HG03460 (cell line): ENCODE measurements around the gene ZGRF1.
"Not testable (repeated sequence)": the region's sequence is repeated elsewhere in the genome, so short reads cannot be mapped to it uniquely, and the experiment has no call there.

Experiments
- ATAC-seq: cut with Tn5 transposase; IDR thresholded peaks from one replicate; pipeline ENCODE4 v1.9.1; 2021; ENCODE audit not compliant: unreplicated experiment

ZGRF1 gene

DNA sequence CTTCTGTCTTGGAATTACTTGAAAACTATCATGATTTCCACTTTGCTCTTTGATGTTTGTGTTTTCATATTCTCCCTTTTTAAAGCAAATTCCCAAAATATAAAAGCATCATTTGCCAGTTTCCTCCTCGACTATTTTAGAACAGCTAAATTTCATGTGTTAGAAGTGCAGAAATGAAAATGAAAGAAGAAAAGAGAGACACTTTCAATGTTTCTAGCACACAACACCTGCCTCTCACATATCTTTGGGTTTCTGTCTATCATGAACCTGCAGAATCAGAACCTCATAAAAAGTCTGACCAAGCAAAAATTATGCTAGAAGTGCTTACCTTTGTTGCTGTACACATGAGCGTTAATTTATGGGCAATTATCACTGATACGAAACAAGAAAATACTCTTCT, 118.8 kb downstream of the ZGRF1 start:
- no peak for ATAC-seq

DNA sequence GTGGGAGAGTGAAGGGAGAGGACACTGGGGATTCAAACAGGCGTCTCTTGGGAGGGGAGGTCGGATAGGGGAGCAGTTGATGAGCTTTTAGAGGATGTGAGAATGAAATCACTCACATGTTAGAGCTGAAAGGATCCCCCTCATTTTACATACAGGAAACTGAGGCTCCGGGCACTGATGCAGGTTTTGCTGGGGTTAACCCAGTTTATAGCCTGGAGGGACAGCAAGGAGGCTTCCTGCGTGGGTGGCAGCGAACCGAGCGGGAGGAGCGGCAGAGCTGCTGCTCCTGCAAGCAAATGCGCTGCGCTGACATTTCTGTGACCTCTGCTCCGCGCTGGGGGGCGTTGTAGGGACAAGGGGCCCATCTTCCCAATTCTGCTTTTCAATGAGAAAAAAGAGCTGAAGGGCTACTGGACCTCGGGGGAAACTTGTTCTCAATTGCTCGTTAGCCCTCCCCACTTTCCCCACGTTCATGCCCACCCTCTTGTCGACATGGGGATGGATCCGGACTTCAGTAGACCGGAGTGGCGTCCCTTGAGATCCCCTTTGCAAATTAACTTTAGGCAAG, 119.6 kb downstream of the ZGRF1 start:
- ATAC-seq: peak; percentile 33

DNA sequence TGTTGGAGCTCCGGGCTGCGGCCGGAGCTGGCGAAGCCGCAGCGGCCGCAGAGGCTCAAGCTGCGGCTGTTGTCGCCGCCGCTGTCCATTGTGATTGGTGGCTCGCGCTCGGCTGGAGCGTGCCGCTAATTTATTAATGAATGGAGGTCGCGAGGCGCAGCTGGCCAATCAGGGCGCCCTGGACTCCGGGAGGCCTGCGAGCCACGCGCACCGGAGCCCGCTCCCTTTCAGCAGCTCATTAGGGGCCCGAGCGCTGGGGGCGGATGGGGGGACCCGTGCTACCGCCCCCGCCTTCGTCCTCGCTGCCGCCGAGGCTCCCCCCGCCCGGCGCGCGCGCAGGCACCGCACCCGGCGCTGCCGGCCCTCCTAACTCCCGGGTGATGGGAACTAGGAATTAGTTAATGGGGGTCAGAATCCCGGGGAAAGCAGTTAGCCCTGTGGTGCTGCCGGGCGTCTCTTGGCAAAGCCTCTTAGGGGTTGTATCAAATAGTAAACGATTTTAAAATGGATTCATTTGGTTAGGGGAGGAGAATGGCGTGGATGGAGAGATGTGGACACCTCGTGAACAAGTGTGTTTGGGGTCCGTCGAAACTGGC, 120.1 kb downstream of the ZGRF1 start:
- peak; percentile 25 for ATAC-seq

DNA sequence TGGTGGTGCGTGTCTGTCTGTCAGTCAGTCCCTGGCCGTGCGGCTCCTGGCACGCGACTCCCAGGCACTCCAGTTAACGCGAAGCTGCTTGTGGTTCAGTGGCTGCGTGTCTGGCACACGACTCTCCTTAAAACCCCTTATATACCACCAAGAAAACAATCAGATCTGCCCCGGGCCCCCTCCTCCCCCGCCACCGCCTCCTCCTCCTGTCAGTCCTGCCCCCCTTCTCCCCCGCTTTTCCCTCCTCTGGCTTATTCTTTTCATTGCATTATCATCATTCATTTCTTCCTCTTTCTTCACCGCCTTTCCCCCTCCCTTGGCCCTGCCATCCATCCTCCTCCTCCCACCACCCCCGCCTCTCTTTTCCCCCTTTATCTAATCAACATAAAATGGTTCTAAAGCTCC, 120.6 kb downstream of the ZGRF1 start, which contains the start of gene NEUROG2:
TSS of gene NEUROG2 (minus strand) at position 115 of the 405 bp plus-strand sequence. CDS start 705 bp downstream, outside the sequence.
- no peak for ATAC-seq

DNA sequence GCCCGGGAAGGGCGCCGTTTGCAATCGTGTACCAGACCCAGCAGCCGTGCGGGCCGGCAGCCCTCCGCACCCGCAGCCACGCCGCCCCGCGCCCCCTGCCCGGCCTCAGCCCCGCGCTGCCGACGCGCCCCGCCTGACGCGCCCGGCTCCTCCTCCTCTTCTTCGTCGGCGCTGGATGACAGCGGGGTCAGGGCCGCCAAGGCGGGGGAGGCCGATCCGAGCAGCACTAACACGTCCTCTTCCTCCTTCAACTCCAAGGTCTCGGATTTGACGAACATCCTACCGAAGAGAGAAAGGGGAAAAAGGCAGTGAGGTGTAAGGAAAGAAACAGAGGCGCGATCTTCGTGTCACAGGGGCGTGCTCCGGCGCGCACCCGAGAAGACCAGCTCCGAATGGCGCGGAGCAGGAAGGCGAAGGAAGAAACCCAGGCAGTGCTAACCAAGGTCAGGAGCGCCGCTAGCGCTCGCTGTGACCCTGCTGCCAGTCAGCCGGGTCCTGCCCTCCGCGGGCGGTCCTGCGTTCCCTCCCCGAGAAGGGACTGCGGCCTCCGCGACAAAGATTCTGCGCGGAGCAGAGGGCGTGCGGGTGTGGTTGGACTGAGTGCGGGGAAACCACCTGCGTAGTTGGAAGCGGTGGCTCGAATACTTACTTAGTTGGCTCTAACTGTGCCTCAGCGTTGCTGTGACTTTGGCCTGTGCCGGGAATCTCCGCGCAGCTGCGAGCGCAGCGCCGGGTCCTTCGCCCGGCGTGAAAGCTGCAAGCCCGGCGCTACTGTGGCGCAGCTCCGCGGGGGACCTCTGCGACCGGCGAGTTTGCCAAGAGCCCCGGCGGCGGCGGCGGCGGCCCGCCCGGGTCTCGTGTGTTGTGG, 121.3 kb downstream of the ZGRF1 start:
- peak; percentile 29 for ATAC-seq

DNA sequence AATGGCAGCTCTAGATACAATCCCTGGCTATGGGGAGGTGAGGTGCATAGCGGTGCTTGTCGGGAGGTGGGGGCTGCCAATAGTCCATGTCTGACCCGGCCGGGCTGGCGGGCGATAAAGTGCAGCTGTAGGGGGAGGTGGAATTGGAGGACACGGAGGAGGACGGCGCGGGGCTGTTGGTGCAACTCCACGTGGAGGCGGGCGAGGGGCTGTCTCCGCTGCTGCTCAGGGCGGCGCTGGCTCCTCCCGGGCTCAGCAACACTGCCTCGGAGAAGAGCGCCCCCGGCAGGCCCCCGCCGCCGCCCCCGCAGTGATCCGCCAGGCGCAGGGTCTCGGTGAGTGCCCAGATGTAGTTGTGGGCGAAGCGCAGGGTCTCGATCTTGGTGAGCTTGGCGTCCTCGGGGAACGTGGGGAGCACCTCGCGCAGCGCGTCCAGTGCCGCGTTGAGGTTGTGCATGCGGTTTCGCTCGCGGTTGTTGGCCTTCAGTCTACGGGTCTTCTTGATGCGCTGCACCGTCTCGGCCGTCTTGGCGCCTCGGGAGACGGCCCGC, 122.0 kb downstream of the ZGRF1 start:
- ATAC-seq: peak; percentile 8

DNA sequence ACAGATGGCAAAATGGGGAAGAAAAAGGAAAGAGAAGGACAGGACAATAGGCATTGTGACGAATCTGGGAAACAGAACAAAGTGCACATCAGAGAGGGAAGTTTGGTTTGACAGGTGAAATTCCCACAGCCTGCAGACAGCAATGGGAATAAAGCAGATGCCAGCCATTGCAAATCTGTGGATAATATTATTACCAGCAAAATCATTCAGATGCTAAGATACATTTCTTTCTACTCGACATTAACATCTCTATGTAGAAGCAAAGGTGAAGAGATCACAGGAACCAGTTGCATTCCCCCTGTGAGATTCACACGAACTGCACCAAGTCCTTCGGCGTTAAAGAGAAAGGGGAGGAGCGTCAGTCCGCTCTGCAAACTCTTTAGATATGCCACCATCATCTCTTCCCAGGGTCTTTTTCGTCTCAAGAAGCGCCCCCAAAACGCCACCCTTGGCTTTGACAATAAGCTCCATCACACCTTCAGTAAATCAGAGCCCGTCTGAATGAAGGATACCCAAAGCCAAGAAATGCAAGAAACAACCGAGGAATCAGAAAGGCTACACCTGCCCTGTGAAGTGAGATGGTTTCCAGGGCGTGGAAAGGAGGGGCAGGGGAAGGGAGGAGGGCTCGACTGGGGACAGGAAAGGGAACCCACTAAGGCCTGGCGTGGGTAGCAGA, 122.6 kb downstream of the ZGRF1 start:
- peak; percentile 2 for ATAC-seq

DNA sequence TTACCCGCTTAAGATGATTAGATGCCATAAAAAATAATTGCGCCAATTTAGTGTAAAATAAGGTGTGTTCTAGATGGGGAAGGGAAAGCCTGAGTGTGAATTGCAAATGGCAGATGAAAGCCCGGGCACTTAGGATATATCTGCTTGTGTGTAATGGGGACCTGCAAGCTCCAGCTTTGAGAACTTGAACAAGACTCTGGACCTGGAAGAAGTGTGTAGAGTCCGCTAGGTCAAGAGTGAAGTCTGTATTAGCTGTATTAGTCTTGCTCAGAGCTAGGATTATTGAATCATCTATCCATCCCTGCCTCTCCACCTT, 124.9 kb downstream of the ZGRF1 start:
- no peak for ATAC-seq

DNA sequence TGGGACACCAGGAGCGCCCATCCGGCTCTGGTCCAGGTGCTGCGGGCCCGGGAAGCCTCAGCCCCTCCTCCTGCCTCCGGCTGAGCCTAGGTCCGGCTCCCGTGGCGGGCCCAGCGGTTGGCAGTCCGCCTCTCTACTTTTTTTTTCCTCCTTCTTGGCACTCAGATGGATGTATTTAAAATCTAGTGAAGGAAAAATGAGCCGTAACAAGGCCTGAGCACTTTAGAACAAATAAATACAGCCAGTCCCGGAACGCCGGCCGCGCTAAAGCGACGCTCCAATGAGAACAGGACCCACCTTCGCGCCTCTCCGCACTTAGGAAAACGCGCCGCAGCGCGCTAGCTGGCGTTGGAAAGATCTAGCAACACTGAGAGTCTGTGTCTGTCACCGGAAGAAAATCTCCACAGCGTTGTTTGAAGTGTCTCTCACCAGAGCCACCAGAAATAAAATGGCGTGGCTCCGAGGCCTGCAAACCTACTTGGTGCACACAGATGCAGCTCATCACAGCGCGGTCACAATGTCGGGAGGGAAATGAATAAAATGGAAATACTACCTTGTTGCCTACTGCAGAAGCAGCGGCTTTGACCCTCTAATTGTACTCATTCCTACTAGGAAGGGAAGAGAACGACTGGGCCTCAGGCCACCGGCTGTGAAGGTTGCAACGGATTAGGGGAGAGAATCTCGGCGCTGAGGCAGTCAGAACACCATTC, 125.5 kb downstream of the ZGRF1 start:
- no peak for ATAC-seq

DNA sequence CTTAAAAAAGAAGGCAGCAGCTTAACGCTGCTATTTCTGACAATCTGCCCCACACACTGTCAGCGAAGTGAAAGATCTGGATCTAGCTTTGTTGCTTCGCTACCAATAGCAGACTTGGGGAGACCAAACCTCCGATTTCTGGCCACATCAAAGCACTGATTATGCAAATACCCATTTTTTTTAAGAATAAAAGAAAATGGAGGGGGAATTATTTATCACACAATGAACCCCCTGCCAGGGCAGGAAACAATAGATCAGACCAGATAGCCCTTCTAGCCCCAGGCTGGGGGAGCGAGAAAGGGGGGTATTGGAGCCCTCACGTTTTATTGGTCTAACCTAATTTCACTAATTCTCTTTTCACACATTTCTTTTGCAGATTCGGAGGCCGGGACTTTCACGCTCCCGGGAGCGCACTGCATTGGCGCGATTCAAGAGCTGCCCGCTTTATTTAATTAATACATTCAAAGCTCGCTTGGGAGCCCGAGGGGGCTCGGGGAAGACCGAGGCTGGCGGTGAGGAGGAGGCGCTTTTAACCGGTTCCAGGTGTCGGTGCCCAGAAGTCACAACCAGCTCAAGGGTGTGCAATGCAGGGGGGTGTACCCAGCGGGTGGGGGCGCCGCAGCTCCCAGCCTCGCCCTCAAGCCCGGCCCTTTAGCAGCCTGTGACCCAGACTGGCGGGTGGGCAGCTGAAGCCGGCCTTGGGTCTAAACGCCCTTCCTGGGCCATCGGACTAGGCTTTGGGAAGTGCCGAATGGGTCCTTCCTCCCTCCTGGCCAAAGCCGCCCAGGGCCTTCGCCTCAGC, 126.2 kb downstream of the ZGRF1 start:
- no peak for ATAC-seq

DNA sequence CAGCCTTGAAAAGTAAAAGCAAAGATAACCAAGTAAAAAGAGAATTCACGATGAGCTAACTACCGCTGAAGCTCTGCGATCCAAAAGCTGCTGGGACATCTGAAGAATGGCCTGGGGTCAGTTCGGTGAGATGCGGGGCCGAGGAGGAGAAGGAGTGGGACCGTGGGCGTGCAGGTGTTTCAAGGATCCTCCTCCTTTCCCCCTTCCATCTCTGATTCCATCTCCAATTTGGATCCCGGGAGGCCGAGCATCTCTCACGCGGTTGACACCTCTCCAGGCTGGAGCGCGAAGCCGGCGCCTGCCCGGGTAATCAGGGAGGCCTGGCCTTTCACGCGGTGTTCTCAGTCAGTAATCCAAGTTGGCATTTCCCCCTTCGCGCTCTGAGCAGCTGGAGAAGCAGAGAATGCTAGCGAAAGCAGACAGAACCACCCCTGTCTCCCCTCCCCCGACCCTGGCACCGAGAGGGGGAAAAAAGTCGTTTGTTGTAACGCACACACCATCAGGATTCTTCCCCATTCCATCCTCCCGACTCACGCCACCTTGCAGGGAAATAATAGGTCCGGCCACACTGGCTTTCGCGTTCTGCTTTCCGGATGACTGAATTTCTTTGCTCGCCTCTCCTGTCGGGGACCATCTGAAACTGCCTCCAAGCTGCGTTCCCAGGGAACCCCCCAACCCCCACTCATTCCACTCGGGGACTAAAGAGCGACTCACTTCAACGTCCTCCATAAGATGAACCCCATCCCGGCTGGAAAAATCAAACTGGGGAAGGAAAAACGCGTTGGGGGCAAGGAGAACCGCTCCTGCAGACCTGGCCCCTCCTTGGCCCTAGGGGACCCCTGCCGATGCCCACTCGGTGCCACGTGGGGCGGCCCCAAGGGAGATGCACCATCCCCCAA, 127.2 kb downstream of the ZGRF1 start:
- no peak for ATAC-seq

DNA sequence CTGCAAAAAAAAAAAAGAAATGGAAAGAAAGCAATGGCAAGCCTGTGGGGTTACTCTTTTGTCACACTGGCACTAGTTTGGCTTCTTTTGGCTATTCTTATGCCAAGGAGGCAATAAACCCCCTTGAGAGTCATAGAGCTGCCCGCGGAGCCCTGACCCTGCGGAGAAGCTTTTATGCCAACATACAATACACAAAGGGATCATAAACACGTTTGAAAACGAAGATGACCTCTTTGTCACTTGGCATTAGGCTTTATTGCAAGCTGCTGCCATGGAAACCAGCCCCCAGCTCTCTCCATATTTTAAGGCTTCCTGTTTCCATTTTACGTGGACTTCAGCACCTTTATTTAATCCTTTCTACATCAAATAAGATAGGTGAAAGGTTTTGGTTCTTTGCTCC, 128.4 kb downstream of the ZGRF1 start:
- no peak for ATAC-seq

DNA sequence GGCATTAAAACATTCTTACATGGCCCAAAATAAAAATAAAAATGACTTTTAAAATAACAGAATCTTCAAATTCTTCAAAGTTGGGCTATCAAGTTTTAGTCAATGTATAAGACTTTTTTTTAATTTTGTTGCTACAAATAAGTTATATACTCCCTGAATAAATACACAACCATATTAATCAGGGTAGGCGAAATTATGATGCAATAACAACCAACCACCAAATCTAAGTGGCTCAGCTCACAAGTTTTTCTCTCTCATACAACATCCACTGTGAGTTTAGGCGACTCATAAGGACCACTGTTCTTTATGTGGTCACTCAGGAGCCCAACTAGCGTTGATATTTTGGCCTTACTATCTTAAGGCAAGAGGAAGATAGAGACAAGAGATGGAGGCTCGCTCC, 131.9 kb downstream of the ZGRF1 start:
- no peak for ATAC-seq

DNA sequence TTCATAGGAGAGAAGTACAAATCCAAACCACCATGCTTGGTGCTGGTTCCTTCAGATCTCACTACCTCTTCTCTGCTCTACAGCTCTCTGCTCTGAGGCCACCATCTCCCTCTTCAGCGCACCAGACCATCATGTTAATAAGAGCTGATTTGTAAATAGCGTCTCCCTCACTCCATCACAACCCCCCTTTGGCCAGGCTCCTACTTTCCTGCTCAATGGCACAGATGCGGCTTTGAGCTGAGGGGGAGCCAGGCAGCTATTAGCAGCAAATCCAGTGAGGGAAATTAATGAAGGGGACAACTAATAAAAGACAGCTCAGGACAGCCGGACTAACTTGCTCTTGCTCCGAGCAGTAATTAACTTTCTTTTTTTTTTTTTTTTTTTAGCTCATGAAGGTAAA, 133.8 kb downstream of the ZGRF1 start:
- ATAC-seq: no peak

DNA sequence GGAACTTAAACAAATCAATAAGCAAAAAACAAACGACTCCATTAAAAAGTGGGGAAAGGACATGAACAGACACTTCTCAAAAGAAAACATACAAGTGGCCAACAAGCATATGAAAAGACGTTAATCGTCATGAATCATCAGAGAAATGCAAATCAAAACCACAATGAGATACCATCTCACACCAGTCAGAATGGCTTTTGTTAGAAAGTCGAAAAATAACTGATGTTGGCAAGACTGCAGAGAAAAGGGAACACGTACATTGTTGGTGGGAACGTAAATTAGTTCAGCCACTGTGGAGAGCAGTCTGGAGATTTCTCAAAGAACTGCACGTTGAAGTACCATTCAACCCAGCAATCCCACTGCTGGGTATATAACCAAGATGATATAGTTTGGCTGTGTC, 144.4 kb downstream of the ZGRF1 start:
- ATAC-seq: no peak

DNA sequence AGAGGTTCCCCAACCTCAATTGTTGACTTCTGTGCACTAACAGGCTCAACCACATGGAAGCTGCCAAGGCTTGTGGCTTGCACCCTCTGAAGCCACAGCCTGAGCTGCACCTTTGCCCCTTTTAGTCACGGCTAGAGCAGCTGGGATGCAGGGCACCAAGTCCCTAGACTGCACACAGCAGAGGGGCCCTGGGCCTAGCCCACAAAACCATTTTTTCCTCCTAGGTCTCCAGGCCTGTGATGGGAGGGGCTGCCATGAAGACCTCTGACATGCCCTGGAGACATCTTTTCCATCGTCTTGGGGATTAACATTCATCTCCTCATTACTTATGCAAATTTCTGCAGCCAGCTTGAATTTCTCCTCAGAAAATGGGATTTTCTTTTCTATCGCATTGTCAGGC, 145.9 kb downstream of the ZGRF1 start:
- ATAC-seq: not testable (repeated sequence)
